ENCODE data around the gene ZNF469.

GRCh38 chr16:88383401-88384221 is 852 bp downstream of the ZNF469 start:
- TF ChIP-seq POLR2AphosphoS5 (IDR thresholded peaks at IDR 0.05; ENCODE audit: borderline replicate concordance, low read depth, low read length) (no peak), FOXP2 (optimal IDR thresholded peaks at IDR 0.05; ENCODE audit: control extremely low read depth, extremely low read length, insufficient read depth) (no peak), EZH2 (IDR thresholded peaks at IDR 0.05) (no peak)

Data from SK-N-MC (cell line).